ENCODE measurements around the gene MRPL11.
A peak's percentile ranks its signal among the peaks of the same experiment; 100 is the strongest.
"Not testable (repeated sequence)": the region's sequence is repeated elsewhere in the genome, so short reads cannot be mapped to it uniquely, and the experiment has no call there.

The MRPL11 gene

GRCh38 chr11:66467034-66467659 is 28.5 kb upstream of the MRPL11 start:
- no peak for DNase-seq

GRCh38 chr11:66466225-66467033 is 27.8 kb upstream of the MRPL11 start, which contains the start of gene PELI3:
Gene PELI3, plus strand, starts transcription at chr11:66466905. Its CDS starts 1,224 bp downstream, at chr11:66468129.
- peak; percentile 92 for DNase-seq

GRCh38 chr11:66465373-66466224 is 27.0 kb upstream of the MRPL11 start:
- DNase-seq = no peak

- no peak for DNase-seq
Observed at GRCh38 chr11:66464916-66465315, 26.3 kb upstream of the MRPL11 start.

- DNase-seq = not testable (repeated sequence)
Observed at GRCh38 chr11:66464116-66464515, 25.5 kb upstream of the MRPL11 start.

- DNase-seq = no peak
Observed at GRCh38 chr11:66462911-66463310, 24.3 kb upstream of the MRPL11 start.

GRCh38 chr11:66462010-66462409 is 23.4 kb upstream of the MRPL11 start:
- DNase-seq = no peak

GRCh38 chr11:66459138-66459778 is 20.6 kb upstream of the MRPL11 start:
- no peak for DNase-seq

GRCh38 chr11:66457826-66458225 is 19.2 kb upstream of the MRPL11 start:
- DNase-seq = no peak

- DNase-seq = no peak
Observed at GRCh38 chr11:66454828-66455227, 16.2 kb upstream of the MRPL11 start.

- DNase-seq = no peak
Observed at GRCh38 chr11:66454247-66454646, 15.6 kb upstream of the MRPL11 start.

GRCh38 chr11:66451663-66452062 is 13.0 kb upstream of the MRPL11 start:
- no peak for DNase-seq

GRCh38 chr11:66450560-66450959 is 11.9 kb upstream of the MRPL11 start:
- DNase-seq = no peak

GRCh38 chr11:66448523-66448922 is 9.9 kb upstream of the MRPL11 start:
- no peak for DNase-seq

- no peak for DNase-seq
Observed at GRCh38 chr11:66447012-66447411, 8.4 kb upstream of the MRPL11 start.

GRCh38 chr11:66443602-66444001 is 5.0 kb upstream of the MRPL11 start:
- DNase-seq = no peak

GRCh38 chr11:66440940-66441282 is 2.3 kb upstream of the MRPL11 start:
- not testable (repeated sequence) for DNase-seq

- DNase-seq = not testable (repeated sequence)
Observed at GRCh38 chr11:66440101-66440939, 1.7 kb upstream of the MRPL11 start.

GRCh38 chr11:66437979-66438503 is 607 bp downstream of the MRPL11 start:
- DNase-seq = no peak

GRCh38 chr11:66432597-66432996 is 6.1 kb downstream of the MRPL11 start:
- no peak for DNase-seq

- not testable (repeated sequence) for DNase-seq
Observed at GRCh38 chr11:66431871-66432329, 6.7 kb downstream of the MRPL11 start.

- not testable (repeated sequence) for DNase-seq
Observed at GRCh38 chr11:66431287-66431686, 7.4 kb downstream of the MRPL11 start.
